Mesenchymal stem cell (in vitro differentiated cells and primary cell): Measurements from ENCODE around the gene PFDN1.
A peak's percentile ranks its signal among the peaks of the same experiment; 100 is the strongest.

ENCODE experiments used
- DNase-seq: peaks from one replicate; pipeline ENCODE4 v3.0.0-alpha.2; 2013
- H2AFZ ChIP-seq: one replicate; pipeline ENCODE4 v1.6.1; 2013; ENCODE audit warnings: low read depth, mild to moderate bottlenecking, control low read depth, inconsistent platforms, low read length, moderate library complexity
- H2AK5ac ChIP-seq: 2 replicates; pipeline ENCODE4 v1.6.1; 2013; ENCODE audit warnings: low read length, moderate library complexity, mild to moderate bottlenecking, inconsistent platforms; ENCODE audit not compliant: severe bottlenecking
- H2BK120ac ChIP-seq: one replicate; pipeline ENCODE4 v1.6.1; 2013; ENCODE audit warnings: low read depth, mild to moderate bottlenecking, inconsistent platforms, low read length, moderate library complexity
- H2BK12ac ChIP-seq, 2 experiments: one replicate each; pipeline ENCODE4 v1.6.1; 2013; ENCODE audit warnings: inconsistent platforms in 2 of 2, low read length in 2 of 2, mild to moderate bottlenecking in 2 of 2, moderate library complexity in 2 of 2, control low read depth in 1 of 2
- H2BK15ac ChIP-seq: one replicate; pipeline ENCODE4 v1.6.1; 2013; ENCODE audit warnings: mild to moderate bottlenecking, low read depth, inconsistent platforms; ENCODE audit not compliant: poor library complexity, severe bottlenecking
- H2BK5ac ChIP-seq: 2 replicates; pipeline ENCODE4 v1.6.1; 2013; ENCODE audit warnings: low read depth, mild to moderate bottlenecking, low read length, control low read depth, inconsistent platforms; ENCODE audit not compliant: poor library complexity, severe bottlenecking
- H3K14ac ChIP-seq, 2 experiments: one replicate each; pipeline ENCODE4 v1.6.1; 2013; ENCODE audit warnings: inconsistent platforms in 2 of 2, low read length in 2 of 2, control low read depth in 1 of 2, mild to moderate bottlenecking in 1 of 2, moderate library complexity in 1 of 2
- H3K18ac ChIP-seq, 2 experiments: one replicate each; pipeline ENCODE4 v1.6.1; 2013; ENCODE audit warnings: inconsistent platforms in 2 of 2, low read length in 2 of 2, control low read depth in 1 of 2, low read depth in 1 of 2, mild to moderate bottlenecking in 1 of 2
- H3K23ac ChIP-seq, 2 experiments: one replicate each; pipeline ENCODE4 v1.6.1; 2013; ENCODE audit warnings: inconsistent platforms in 2 of 2, low read length in 2 of 2, mild to moderate bottlenecking in 2 of 2, moderate library complexity in 2 of 2, control low read depth in 1 of 2
- H3K27ac ChIP-seq: 2 replicates; pipeline ENCODE4 v1.5.1; 2013; ENCODE audit warnings: mild to moderate bottlenecking, moderate library complexity, low read length, control low read depth, inconsistent platforms; ENCODE audit not compliant: poor library complexity, severe bottlenecking
- H3K27me3 ChIP-seq, 2 experiments: 2 replicates each; pipeline versions ENCODE4 v1.6.1 to v1.7.0; 2013; ENCODE audit warnings: low read length in 2 of 2, mild to moderate bottlenecking in 2 of 2, moderate library complexity in 2 of 2, control low read depth in 1 of 2, inconsistent platforms in 1 of 2; ENCODE audit not compliant: control insufficient read depth in 1 of 2, insufficient read depth in 1 of 2
- H3K36me3 ChIP-seq, 2 experiments: 2 replicates each; pipeline versions ENCODE4 v1.6.1 to v1.7.0; 2013; ENCODE audit warnings: low read length in 2 of 2, control low read depth in 1 of 2, inconsistent platforms in 1 of 2, low read depth in 1 of 2, mild to moderate bottlenecking in 1 of 2; ENCODE audit not compliant: insufficient read depth in 2 of 2, control insufficient read depth in 1 of 2
- H3K4ac ChIP-seq, 2 experiments: one replicate each; pipeline ENCODE4 v1.6.1; 2013; ENCODE audit warnings: inconsistent platforms in 2 of 2, low read length in 2 of 2, mild to moderate bottlenecking in 2 of 2, moderate library complexity in 2 of 2, control low read depth in 1 of 2, low read depth in 1 of 2
- H3K4me1 ChIP-seq: 2 replicates; pipeline ENCODE4 v1.6.1; 2013; ENCODE audit warnings: low read depth, low read length, control low read depth; ENCODE audit not compliant: control insufficient read depth, insufficient read depth
- H3K4me2 ChIP-seq: 2 replicates; pipeline ENCODE4 v1.6.1; 2013; ENCODE audit warnings: low read length, mild to moderate bottlenecking, inconsistent platforms; ENCODE audit not compliant: poor library complexity, severe bottlenecking
- H3K4me3 ChIP-seq, 2 experiments: 2 replicates each; pipeline versions ENCODE4 v1.5.1 to v1.7.0; 2013; ENCODE audit warnings: low read length in 2 of 2, mild to moderate bottlenecking in 2 of 2, control low read depth in 1 of 2, low read depth in 1 of 2; ENCODE audit not compliant: insufficient read depth in 1 of 2
- H3K79me1 ChIP-seq: replicated peaks from 2 replicates; pipeline ENCODE4 v1.6.1; 2013; ENCODE audit warnings: mild to moderate bottlenecking, control low read depth, low read length, inconsistent platforms; ENCODE audit not compliant: poor library complexity, severe bottlenecking
- H3K9ac ChIP-seq: 2 replicates; pipeline ENCODE4 v1.7.0; 2013; ENCODE audit warnings: mild to moderate bottlenecking, low read length, moderate library complexity
- H3K9me3 ChIP-seq: 2 replicates; pipeline ENCODE4 v1.7.0; 2013; ENCODE audit warnings: mild to moderate bottlenecking, low read length; ENCODE audit not compliant: control insufficient read depth
- H4K8ac ChIP-seq: one replicate; pipeline ENCODE4 v1.6.1; 2013; ENCODE audit warnings: inconsistent platforms, mild to moderate bottlenecking, low read length, moderate library complexity
- H4K91ac ChIP-seq: one replicate; pipeline ENCODE4 v1.6.1; 2013; ENCODE audit warnings: mild to moderate bottlenecking, low read length, inconsistent platforms
- WGBS: methylation state at CpG from one replicate; pipeline ENCODE4 v1.1.7; 2013; ENCODE audit warnings: mixed read lengths; 5-methylcytosine and 5-hydroxymethylcytosine counted together

PFDN1 gene

DNA sequence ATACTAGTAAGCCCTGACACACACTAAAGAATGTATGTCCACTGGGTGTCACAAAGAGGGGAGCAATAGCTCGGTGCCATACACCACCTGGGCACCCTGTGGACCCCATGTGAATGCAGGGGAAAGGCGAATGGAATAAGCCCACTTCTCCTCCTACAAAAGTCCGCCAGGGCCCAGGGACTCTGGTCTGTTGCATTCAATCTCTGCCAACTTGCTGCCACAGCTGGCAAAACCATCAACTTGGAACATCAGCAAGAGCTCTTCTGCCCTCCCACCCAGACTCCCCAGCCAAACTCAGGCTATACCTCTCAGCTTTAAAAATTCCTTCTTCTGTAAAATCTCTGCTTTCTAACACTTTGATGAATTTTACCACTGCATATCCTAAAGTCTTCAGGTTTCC, 54.5 kb downstream of the PFDN1 start:
- no peak overlapping the region for H3K27ac ChIP-seq
- no peak overlapping the region for H2AFZ ChIP-seq
- H2BK15ac ChIP-seq, result no peak overlapping the region
- peak overlapping the region; percentile 49 for H2AK5ac ChIP-seq
- no peak overlapping the region for H3K14ac ChIP-seq
- no peak for DNase-seq
- 86% methylated on average over 3 of the region's 3 CpGs for WGBS
- H3K4me3 ChIP-seq, result no peak overlapping the region
- H2BK120ac ChIP-seq, result no peak overlapping the region
- H3K36me3 ChIP-seq, result peaks cover 18 to 52% of the 10 kb centered on the region in 2 experiments
- no peak overlapping the region for H4K8ac ChIP-seq
- H3K23ac ChIP-seq, result no peak overlapping the region
- H3K4ac ChIP-seq, result no peak overlapping the region
- peaks cover 26% of the 10 kb centered on the region for H3K4me1 ChIP-seq
- H3K27me3 ChIP-seq, result no peaks in the 10 kb centered on the region
- no peak overlapping the region for H2BK5ac ChIP-seq
- H3K18ac ChIP-seq, result no peak overlapping the region
- H3K9ac ChIP-seq, result no peak overlapping the region
- no peak overlapping the region for H3K4me2 ChIP-seq
- H3K79me1 ChIP-seq, result peaks cover 16% of the 10 kb centered on the region
- no peak overlapping the region for H4K91ac ChIP-seq
- no peaks in the 10 kb centered on the region for H3K9me3 ChIP-seq
- H2BK12ac ChIP-seq, result peak overlapping the region in 1 of 2 experiments; percentile 27

DNA sequence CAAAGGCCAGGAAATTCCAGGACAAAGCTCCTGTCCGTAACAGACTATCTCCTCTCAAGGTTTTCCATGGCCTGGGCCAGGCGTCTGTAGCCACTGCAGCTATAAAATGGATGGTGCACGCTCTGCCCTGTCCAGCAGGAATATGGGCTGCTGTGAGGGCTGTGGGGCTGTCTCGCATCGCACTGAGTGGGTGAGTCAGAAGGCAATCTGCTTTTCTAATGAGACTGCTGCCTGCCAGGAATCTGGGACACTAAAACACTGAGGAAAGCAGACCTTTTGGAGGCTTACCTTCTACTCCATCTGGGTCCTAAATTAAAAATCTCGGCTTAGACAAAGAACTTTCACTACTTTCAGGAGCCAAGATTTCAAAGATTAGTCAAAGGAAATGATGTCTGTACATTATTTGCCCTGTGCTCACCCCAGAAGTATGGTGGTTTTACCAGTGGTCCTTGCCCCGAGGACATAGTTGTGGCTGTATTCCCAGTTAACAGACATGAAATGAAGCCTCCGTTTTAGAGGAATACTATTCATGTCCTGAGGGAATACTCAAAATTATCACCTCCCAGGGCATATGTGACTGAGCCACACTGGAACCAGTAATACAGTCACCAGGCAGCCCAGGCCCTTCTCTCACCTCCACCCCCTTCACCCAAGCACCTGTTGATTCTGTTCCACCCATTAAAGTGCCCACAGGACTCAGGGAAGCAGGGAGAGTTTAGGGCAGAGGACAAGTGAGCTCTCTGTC, 56.4 kb downstream of the PFDN1 start:
- no peaks in the 10 kb centered on the region for H3K27me3 ChIP-seq
- no peak overlapping the region for H2AFZ ChIP-seq
- H3K4ac ChIP-seq, result no peak overlapping the region
- no peak overlapping the region for H3K4me2 ChIP-seq
- no peak overlapping the region for H4K91ac ChIP-seq
- peak overlapping the region; percentile 13 to 21 for H3K18ac ChIP-seq
- no peak overlapping the region for H2BK5ac ChIP-seq
- H3K79me1 ChIP-seq, result peaks cover 25% of the 10 kb centered on the region
- no peak overlapping the region for H4K8ac ChIP-seq
- H2AK5ac ChIP-seq, result no peak overlapping the region
- H2BK12ac ChIP-seq, result peak overlapping the region in 1 of 2 experiments; percentile 34
- peak overlapping the region; percentile 53 for H3K9ac ChIP-seq
- 5% methylated on average over 7 of the region's 8 CpGs for WGBS
- peak; percentile 94 for DNase-seq
- H3K9me3 ChIP-seq, result no peaks in the 10 kb centered on the region
- H3K14ac ChIP-seq, result no peak overlapping the region
- no peak overlapping the region for H3K4me3 ChIP-seq
- peak overlapping the region; percentile 71 for H3K27ac ChIP-seq
- peak overlapping the region; percentile 17 for H2BK15ac ChIP-seq
- peaks cover 25 to 49% of the 10 kb centered on the region in 2 experiments for H3K36me3 ChIP-seq
- peaks cover 28% of the 10 kb centered on the region for H3K4me1 ChIP-seq
- peak overlapping the region; percentile 42 for H2BK120ac ChIP-seq
- H3K23ac ChIP-seq, result no peak overlapping the region

DNA sequence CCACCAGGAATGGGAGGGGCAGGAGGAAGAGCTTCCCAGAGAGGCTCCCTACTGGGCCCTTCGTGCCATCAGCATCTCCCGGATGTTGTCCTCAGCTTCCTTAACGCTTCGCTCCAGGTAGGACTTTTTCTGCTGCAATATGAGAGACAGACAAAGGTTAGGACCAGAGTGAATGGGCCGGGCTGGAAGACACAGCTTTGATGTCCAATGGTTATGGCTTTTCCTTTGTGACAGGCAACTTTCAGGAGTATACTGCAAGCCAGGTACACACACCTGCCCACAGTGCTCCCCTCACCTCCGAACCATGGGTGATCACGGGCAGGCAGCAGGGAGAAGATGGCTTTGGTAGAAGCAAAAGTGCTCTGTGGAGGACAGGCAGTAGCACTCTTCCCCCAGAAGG, 57.0 kb downstream of the PFDN1 start:
- Histone ChIP-seq H3K4me3 (no peak overlapping the region), H2BK5ac (no peak overlapping the region), H3K23ac (no peak overlapping the region), H3K27me3 (no peaks in the 10 kb centered on the region), H2BK15ac (peak overlapping the region; percentile 17), H3K9ac (peak overlapping the region; percentile 53), H2BK120ac (peak overlapping the region; percentile 21), H2AFZ (no peak overlapping the region), H3K36me3 (peaks cover 25 to 49% of the 10 kb centered on the region in 2 experiments), H3K27ac (peak overlapping the region; percentile 71), H3K18ac (peak overlapping the region; percentile 60 to 88), H4K8ac (peak overlapping the region; percentile 66), H2AK5ac (peak overlapping the region; percentile 46), H3K79me1 (peaks cover 27% of the 10 kb centered on the region), H3K4me2 (no peak overlapping the region), H3K14ac (no peak overlapping the region), H3K4ac (peak overlapping the region in 1 of 2 experiments; percentile 47), H3K9me3 (no peaks in the 10 kb centered on the region), H4K91ac (peak overlapping the region; percentile 14), H2BK12ac (peak overlapping the region in 1 of 2 experiments; percentile 77), H3K4me1 (peaks cover 32% of the 10 kb centered on the region)
- WGBS, result 81% methylated on average over 5 of the region's 7 CpGs
- no peak for DNase-seq

DNA sequence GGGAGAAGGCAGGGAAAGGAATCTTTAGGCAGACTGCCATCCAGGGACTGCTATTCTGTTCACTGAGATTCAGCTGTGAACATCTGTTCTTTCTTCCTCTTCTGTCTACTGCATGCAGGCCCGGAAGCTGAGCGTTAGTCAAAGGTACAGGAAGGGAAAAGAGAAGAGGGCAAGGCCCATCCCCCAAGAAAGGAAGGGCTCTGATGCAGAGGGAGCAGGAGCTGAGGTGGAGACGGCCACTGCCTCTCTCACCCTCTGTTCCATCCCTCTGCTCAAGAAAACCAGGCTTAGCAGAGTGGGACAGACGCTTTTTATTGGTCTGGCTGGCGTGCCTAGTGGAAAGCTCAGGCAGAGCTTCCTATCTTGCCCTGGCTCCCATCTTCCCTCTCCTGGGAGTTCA, 57.6 kb downstream of the PFDN1 start:
- peak; percentile 52 for DNase-seq
- WGBS, result 62% methylated on average over 2 of the region's 5 CpGs
- H3K4me3 ChIP-seq, result no peak overlapping the region
- no peaks in the 10 kb centered on the region for H3K9me3 ChIP-seq
- H2BK5ac ChIP-seq, result no peak overlapping the region
- peak overlapping the region; percentile 21 for H2BK120ac ChIP-seq
- H3K4ac ChIP-seq, result peak overlapping the region in 1 of 2 experiments; percentile 38
- H3K4me2 ChIP-seq, result no peak overlapping the region
- no peak overlapping the region for H2AK5ac ChIP-seq
- H3K23ac ChIP-seq, result peak overlapping the region in 1 of 2 experiments; percentile 48
- H3K27me3 ChIP-seq, result no peaks in the 10 kb centered on the region
- H3K18ac ChIP-seq, result peak overlapping the region in 1 of 2 experiments; percentile 73
- peaks cover 29% of the 10 kb centered on the region for H3K79me1 ChIP-seq
- H2AFZ ChIP-seq, result no peak overlapping the region
- H3K14ac ChIP-seq, result no peak overlapping the region
- peak overlapping the region; percentile 71 for H3K27ac ChIP-seq
- no peak overlapping the region for H3K9ac ChIP-seq
- H2BK12ac ChIP-seq, result no peak overlapping the region
- peak overlapping the region; percentile 27 for H2BK15ac ChIP-seq
- H4K8ac ChIP-seq, result no peak overlapping the region
- peaks cover 25 to 43% of the 10 kb centered on the region in 2 experiments for H3K36me3 ChIP-seq
- no peak overlapping the region for H4K91ac ChIP-seq
- H3K4me1 ChIP-seq, result peaks cover 38% of the 10 kb centered on the region
